WERI-Rb-1 (cell line): ENCODE data around the gene ZC3HAV1.

Source experiments
- DNase-seq: peaks from one replicate; pipeline ENCODE4 v3.0.0-alpha.2; 2020
- H3K27ac ChIP-seq: fragments of 250-450 bp; sonication (Bioruptor Pico); 2 replicates; pipeline ENCODE4 v1.5.1; 2020; ENCODE audit warnings: mild to moderate bottlenecking, moderate library complexity
- H3K27me3 ChIP-seq: fragments of 250-450 bp; sonication (Bioruptor Pico); 2 replicates; pipeline ENCODE4 v1.5.1; 2021; ENCODE audit warnings: mild to moderate bottlenecking, low read depth, moderate library complexity; ENCODE audit not compliant: insufficient read depth, severe bottlenecking
- H3K36me3 ChIP-seq: fragments of 250-450 bp; sonication (Bioruptor Pico); 2 replicates; pipeline ENCODE4 v1.5.1; 2020; ENCODE audit warnings: mild to moderate bottlenecking, moderate library complexity
- H3K4me3 ChIP-seq: 2 replicates; pipeline ENCODE4 v1.5.1; 2011; ENCODE audit warnings: low read depth, mild to moderate bottlenecking, control low read depth, low read length
- H3K9me3 ChIP-seq: fragments of 250-450 bp; sonication (Bioruptor Pico); 2 replicates; pipeline ENCODE4 v1.5.1; 2021; ENCODE audit warnings: mild to moderate bottlenecking, moderate library complexity; ENCODE audit not compliant: severe bottlenecking
- TF ChIP-seq, protein P1 (sequence below): IDR thresholded peaks from 2 replicates; pipeline ENCODE4 v1.5.1; 2011; ENCODE audit warnings: low read depth, mild to moderate bottlenecking, control low read depth, inconsistent platforms, low read length

Gene ZC3HAV1

DNA sequence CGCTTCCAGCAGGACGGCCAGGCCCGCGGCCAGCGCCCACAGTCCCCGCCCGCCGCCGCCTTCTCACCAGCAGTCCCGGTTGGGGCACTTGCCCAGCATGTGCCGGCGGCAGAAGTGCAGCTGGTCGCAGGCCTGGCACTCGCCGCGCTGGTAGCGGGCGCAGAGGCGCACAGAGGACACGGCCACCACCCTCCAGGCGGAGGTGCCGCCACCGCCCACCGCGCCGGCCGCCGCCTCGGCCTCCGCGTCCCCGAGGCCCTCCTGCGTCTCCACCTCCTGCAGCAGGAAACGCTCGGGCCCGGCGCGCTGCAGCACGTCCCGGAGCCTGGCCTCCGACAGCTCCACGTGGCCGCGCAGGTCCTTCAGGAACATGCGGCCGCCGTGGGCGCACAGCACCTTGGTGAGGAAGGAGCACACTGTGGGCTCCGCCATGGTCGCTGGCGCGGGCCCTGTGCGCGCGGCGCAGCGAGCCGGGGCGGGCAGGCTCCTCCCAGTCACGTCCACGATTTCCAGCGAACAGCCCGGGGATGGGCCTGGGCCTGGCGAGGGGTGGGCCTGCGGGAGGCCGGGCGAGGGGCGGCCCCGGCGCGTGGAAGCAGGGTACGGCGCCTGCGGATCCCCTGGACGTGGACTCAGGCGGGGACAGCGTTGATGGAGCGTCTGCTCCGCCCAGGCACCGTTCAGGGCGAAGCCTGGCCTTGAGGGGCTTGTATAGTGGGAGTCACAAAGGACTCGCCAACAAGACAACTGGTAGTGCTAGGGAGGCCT is 73.8 kb downstream of the ZC3HAV1 start, which contains the start of gene ZC3HAV1L:
ZC3HAV1L (minus strand) TSS at position 457 of the 768 bp plus-strand sequence; CDS start at position 432, 25 bp downstream.
- H3K36me3 ChIP-seq: peaks cover 43% of the 10 kb centered on the region
- H3K27me3 ChIP-seq: no peaks in the 10 kb centered on the region
- TF ChIP-seq, protein P1, sequence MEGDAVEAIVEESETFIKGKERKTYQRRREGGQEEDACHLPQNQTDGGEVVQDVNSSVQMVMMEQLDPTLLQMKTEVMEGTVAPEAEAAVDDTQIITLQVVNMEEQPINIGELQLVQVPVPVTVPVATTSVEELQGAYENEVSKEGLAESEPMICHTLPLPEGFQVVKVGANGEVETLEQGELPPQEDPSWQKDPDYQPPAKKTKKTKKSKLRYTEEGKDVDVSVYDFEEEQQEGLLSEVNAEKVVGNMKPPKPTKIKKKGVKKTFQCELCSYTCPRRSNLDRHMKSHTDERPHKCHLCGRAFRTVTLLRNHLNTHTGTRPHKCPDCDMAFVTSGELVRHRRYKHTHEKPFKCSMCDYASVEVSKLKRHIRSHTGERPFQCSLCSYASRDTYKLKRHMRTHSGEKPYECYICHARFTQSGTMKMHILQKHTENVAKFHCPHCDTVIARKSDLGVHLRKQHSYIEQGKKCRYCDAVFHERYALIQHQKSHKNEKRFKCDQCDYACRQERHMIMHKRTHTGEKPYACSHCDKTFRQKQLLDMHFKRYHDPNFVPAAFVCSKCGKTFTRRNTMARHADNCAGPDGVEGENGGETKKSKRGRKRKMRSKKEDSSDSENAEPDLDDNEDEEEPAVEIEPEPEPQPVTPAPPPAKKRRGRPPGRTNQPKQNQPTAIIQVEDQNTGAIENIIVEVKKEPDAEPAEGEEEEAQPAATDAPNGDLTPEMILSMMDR: no peak
- DNase-seq: peak; percentile 86
- H3K27ac ChIP-seq: peak within 1 kb of the TSS; percentile 97
- H3K9me3 ChIP-seq: no peaks in the 10 kb centered on the region
- H3K4me3 ChIP-seq: peak within 1 kb of the TSS; percentile 88

- H3K27ac ChIP-seq: peak overlapping the region; percentile 97
- TF ChIP-seq, protein P1: no peak
- H3K9me3 ChIP-seq: no peaks in the 10 kb centered on the region
- peak overlapping the region; percentile 88 for H3K4me3 ChIP-seq
- DNase-seq: peak; percentile 46
- no peaks in the 10 kb centered on the region for H3K27me3 ChIP-seq
- peaks cover 50% of the 10 kb centered on the region for H3K36me3 ChIP-seq
These were observed 74.5 kb downstream of the ZC3HAV1 start for GRCh38 chr7:139034855-139035585.

- no peak overlapping the region for H3K27ac ChIP-seq
- H3K4me3 ChIP-seq: no peak overlapping the region
- TF ChIP-seq, protein P1: no peak
- no peaks in the 10 kb centered on the region for H3K9me3 ChIP-seq
- no peak for DNase-seq
- H3K27me3 ChIP-seq: no peaks in the 10 kb centered on the region
- peaks cover 56% of the 10 kb centered on the region for H3K36me3 ChIP-seq
These were observed 75.2 kb downstream of the ZC3HAV1 start for GRCh38 chr7:139034336-139034735.

GRCh38 chr7:139033346-139034114 is 76.0 kb downstream of the ZC3HAV1 start:
- no peak overlapping the region for H3K27ac ChIP-seq
- no peaks in the 10 kb centered on the region for H3K9me3 ChIP-seq
- peaks cover 63% of the 10 kb centered on the region for H3K36me3 ChIP-seq
- TF ChIP-seq, protein P1: no peak
- H3K27me3 ChIP-seq: no peaks in the 10 kb centered on the region
- no peak overlapping the region for H3K4me3 ChIP-seq
- DNase-seq: no peak

GRCh38 chr7:139032473-139032872 is 77.0 kb downstream of the ZC3HAV1 start:
- H3K27ac ChIP-seq: no peak overlapping the region
- no peak overlapping the region for H3K4me3 ChIP-seq
- DNase-seq: no peak
- peaks cover 70% of the 10 kb centered on the region for H3K36me3 ChIP-seq
- no peaks in the 10 kb centered on the region for H3K27me3 ChIP-seq
- H3K9me3 ChIP-seq: no peaks in the 10 kb centered on the region
- TF ChIP-seq, protein P1: no peak
